CD4-positive, alpha-beta memory T cell (primary cell): ENCODE results near the gene GBE1. TPM values are rescaled to one million over a fixed set of nuclear protein-coding genes. Genes with fewer than 3 reads are reported as not detected.

Experiments
- CTCF ChIA-PET: fragments of 350-600 bp; sonication (Branson Sonifier 250); formaldehyde crosslinking; loops from one replicate; lab custom pipeline; 2021; ENCODE audit warnings: inconsistent platforms; ENCODE audit not compliant: partially characterized antibody; lab: Charles Lee
- POLR2A ChIA-PET: fragments of 350-600 bp; sonication (Branson Sonifier 250); formaldehyde crosslinking; loops from one replicate; lab custom pipeline; 2021; ENCODE audit not compliant: partially characterized antibody; lab: Charles Lee
- DNase-seq, 5 donors: peaks; one replicate each; pipeline versions ENCODE4 v3.0.0 to v3.0.0-alpha.2; 2020 to 2022; ENCODE audit warnings: mixed read lengths in 1 of 5
- H3K27ac ChIP-seq: one replicate; pipeline ENCODE4 v1.7.0; 2013; ENCODE audit warnings: low read depth, low read length
- H3K27me3 ChIP-seq: 2 replicates; pipeline ENCODE4 v1.7.0; 2013; ENCODE audit warnings: mild to moderate bottlenecking, low read length, moderate library complexity; ENCODE audit not compliant: insufficient read depth
- H3K36me3 ChIP-seq: 2 replicates; pipeline ENCODE4 v1.7.0; 2013; ENCODE audit warnings: mild to moderate bottlenecking, low read length, moderate library complexity; ENCODE audit not compliant: insufficient read depth
- H3K4me1 ChIP-seq: 2 replicates; pipeline ENCODE4 v1.7.0; 2013; ENCODE audit warnings: mild to moderate bottlenecking, low read length, moderate library complexity; ENCODE audit not compliant: insufficient read depth
- H3K4me3 ChIP-seq, 2 donors: one replicate each; pipeline ENCODE4 v1.7.0; 2013; ENCODE audit warnings: low read length in 2 of 2, mild to moderate bottlenecking in 1 of 2
- H3K9me3 ChIP-seq, 2 donors: one replicate each; pipeline ENCODE4 v1.7.0; 2013; ENCODE audit warnings: low read length in 2 of 2, control low read depth in 1 of 2; ENCODE audit not compliant: control insufficient read depth in 1 of 2
- H3K27ac Mint-ChIP-seq, 7 donors: one replicate each; pipeline ENCODE4 v1.8.0; 2020 to 2021; ENCODE audit warnings: mixed read lengths in 7 of 7, mild to moderate bottlenecking in 6 of 7, inconsistent platforms in 3 of 7, moderate library complexity in 3 of 7
- H3K27me3 Mint-ChIP-seq, 2 donors: one replicate each; pipeline ENCODE4 v1.8.0; 2020 to 2021; ENCODE audit warnings: mixed read lengths in 2 of 2
- H3K36me3 Mint-ChIP-seq, 2 donors: one replicate each; pipeline ENCODE4 v1.8.0; 2020 to 2021; ENCODE audit warnings: mixed read lengths in 2 of 2, inconsistent platforms in 1 of 2, mild to moderate bottlenecking in 1 of 2
- H3K4me1 Mint-ChIP-seq, 4 donors: one replicate each; pipeline ENCODE4 v1.8.0; 2020 to 2021; ENCODE audit warnings: mixed read lengths in 4 of 4, mild to moderate bottlenecking in 1 of 4
- H3K4me3 Mint-ChIP-seq, 8 donors: one replicate each; pipeline ENCODE4 v1.8.0; 2020 to 2021; ENCODE audit warnings: mixed read lengths in 8 of 8, mild to moderate bottlenecking in 7 of 8, moderate library complexity in 6 of 8, inconsistent platforms in 3 of 8
- H3K9me3 Mint-ChIP-seq, 8 donors: one replicate each; pipeline ENCODE4 v1.8.0; 2020 to 2021; ENCODE audit warnings: mixed read lengths in 8 of 8, mild to moderate bottlenecking in 5 of 8, inconsistent platforms in 3 of 8, moderate library complexity in 1 of 8
- intact Hi-C: fragments of 100-400 bp; cut with micrococcal nuclease; formaldehyde crosslinking; loops from one replicate; pipeline ENCODE4 v1.15.1; 2023
- polyA plus RNA-seq, 2 donors: library from polyadenylated mRNA; unstranded; fragments of 300-500 nt; fragmentation: Illumina TruSeq; gene quantifications; one replicate each; pipeline ENCODE4 v1.2.3, GENCODE V29; 2021
- total RNA-seq, 2 experiments: library from RNA; stranded (reverse); gene quantifications; one replicate each; pipeline ENCODE4 v1.2.3, GENCODE V29; 2021

Gene GBE1
- total and polyA plus RNA-seq, 4 experiments from 2014 or later = 9.3 to 16.6 (median 11.0) TPM

GRCh38 chr3:81530180-81530939, 231.1 kb downstream of the GBE1 start:
- H3K27me3 ChIP-seq = no peaks in the 10 kb centered on the region
- Mint-ChIP-seq H3K4me1 (no peaks in the 10 kb centered on the region), H3K9me3 (peaks cover 3 to 40% (median 20%) of the 10 kb centered on the region in 8 donors), H3K36me3 (peaks cover 63 to 71% of the 10 kb centered on the region in 2 donors), H3K4me3 (no peak overlapping the region), H3K27me3 (no peaks in the 10 kb centered on the region), H3K27ac (no peak overlapping the region)
- intact Hi-C loops = no loop called here
- CTCF ChIA-PET = no interaction called here
- POLR2A ChIA-PET = no interaction called here
- no peaks in the 10 kb centered on the region for H3K9me3 ChIP-seq
- DNase-seq = no peak
- no peaks in the 10 kb centered on the region for H3K4me1 ChIP-seq
- no peaks in the 10 kb centered on the region for H3K36me3 ChIP-seq
- H3K4me3 ChIP-seq = no peak overlapping the region
- no peak overlapping the region for H3K27ac ChIP-seq

- H3K4me3 Mint-ChIP-seq = no peak overlapping the region
- H3K9me3 ChIP-seq = no peaks in the 10 kb centered on the region
- no peak overlapping the region for H3K27ac ChIP-seq
- no peak for DNase-seq
- H3K36me3 ChIP-seq = no peaks in the 10 kb centered on the region
- peaks cover 0 to 11% (median 6%) of the 10 kb centered on the region in 8 donors for H3K9me3 Mint-ChIP-seq
- H3K27ac Mint-ChIP-seq = no peak overlapping the region
- no peaks in the 10 kb centered on the region for H3K27me3 ChIP-seq
- intact Hi-C loops = no loop called here
- H3K4me3 ChIP-seq = no peak overlapping the region
- H3K27me3 Mint-ChIP-seq = no peaks in the 10 kb centered on the region
- ChIA-PET CTCF (no interaction called here), POLR2A (no interaction called here)
- H3K4me1 Mint-ChIP-seq = no peaks in the 10 kb centered on the region
- H3K4me1 ChIP-seq = no peaks in the 10 kb centered on the region
- H3K36me3 Mint-ChIP-seq = peaks cover 4 to 5% of the 10 kb centered on the region in 2 donors
Observed at GRCh38 chr3:81521855-81522254, 239.6 kb downstream of the GBE1 start.

- no peak overlapping the region for H3K27ac Mint-ChIP-seq
- H3K27me3 Mint-ChIP-seq = no peaks in the 10 kb centered on the region
- no peak overlapping the region for H3K27ac ChIP-seq
- H3K27me3 ChIP-seq = no peaks in the 10 kb centered on the region
- no peaks in the 10 kb centered on the region for H3K36me3 ChIP-seq
- ChIA-PET POLR2A (no interaction called here), CTCF (no interaction called here)
- H3K9me3 ChIP-seq = no peaks in the 10 kb centered on the region
- no peaks in the 10 kb centered on the region for H3K4me1 ChIP-seq
- no peak for DNase-seq
- no peaks in the 10 kb centered on the region for H3K9me3 Mint-ChIP-seq
- no peaks in the 10 kb centered on the region for H3K4me1 Mint-ChIP-seq
- no peak overlapping the region for H3K4me3 ChIP-seq
- H3K36me3 Mint-ChIP-seq = no peaks in the 10 kb centered on the region
- no peak overlapping the region for H3K4me3 Mint-ChIP-seq
- intact Hi-C loops = no loop called here
Observed at GRCh38 chr3:81518945-81519344, 242.5 kb downstream of the GBE1 start.

- no peaks in the 10 kb centered on the region for H3K4me1 ChIP-seq
- no peak overlapping the region for H3K27ac ChIP-seq
- H3K27ac Mint-ChIP-seq = no peak overlapping the region
- no peak overlapping the region for H3K4me3 Mint-ChIP-seq
- intact Hi-C loops = no loop called here
- H3K4me3 ChIP-seq = no peak overlapping the region
- no peaks in the 10 kb centered on the region for H3K9me3 Mint-ChIP-seq
- no peak for DNase-seq
- no peaks in the 10 kb centered on the region for H3K4me1 Mint-ChIP-seq
- no peaks in the 10 kb centered on the region for H3K36me3 Mint-ChIP-seq
- no peaks in the 10 kb centered on the region for H3K9me3 ChIP-seq
- no peaks in the 10 kb centered on the region for H3K27me3 Mint-ChIP-seq
- H3K27me3 ChIP-seq = no peaks in the 10 kb centered on the region
- H3K36me3 ChIP-seq = no peaks in the 10 kb centered on the region
- ChIA-PET POLR2A (no interaction called here), CTCF (no interaction called here)
Observed at GRCh38 chr3:81516042-81516441, 245.4 kb downstream of the GBE1 start.

GRCh38 chr3:81513591-81513990, 247.9 kb downstream of the GBE1 start:
- Mint-ChIP-seq H3K27me3 (no peaks in the 10 kb centered on the region), H3K9me3 (no peaks in the 10 kb centered on the region), H3K4me3 (no peak overlapping the region), H3K27ac (no peak overlapping the region), H3K36me3 (peaks cover 0 to 1% of the 10 kb centered on the region in 2 donors), H3K4me1 (no peaks in the 10 kb centered on the region)
- no peak overlapping the region for H3K27ac ChIP-seq
- no peaks in the 10 kb centered on the region for H3K9me3 ChIP-seq
- intact Hi-C loops = no loop called here
- no peaks in the 10 kb centered on the region for H3K27me3 ChIP-seq
- H3K4me1 ChIP-seq = no peaks in the 10 kb centered on the region
- no peaks in the 10 kb centered on the region for H3K36me3 ChIP-seq
- CTCF ChIA-PET = no interaction called here
- DNase-seq = no peak
- no peak overlapping the region for H3K4me3 ChIP-seq
- POLR2A ChIA-PET = no interaction called here

- Mint-ChIP-seq H3K27ac (no peak overlapping the region), H3K36me3 (peaks cover 3 to 21% of the 10 kb centered on the region in 2 donors), H3K4me1 (no peaks in the 10 kb centered on the region), H3K9me3 (no peaks in the 10 kb centered on the region), H3K4me3 (no peak overlapping the region), H3K27me3 (no peaks in the 10 kb centered on the region)
- Histone ChIP-seq H3K9me3 (no peaks in the 10 kb centered on the region), H3K36me3 (no peaks in the 10 kb centered on the region), H3K4me1 (no peaks in the 10 kb centered on the region), H3K4me3 (no peak overlapping the region), H3K27ac (no peak overlapping the region), H3K27me3 (no peaks in the 10 kb centered on the region)
- ChIA-PET CTCF (interaction anchor here (4.4 kb wide), 1 partner anchor 12 kb away, joined by 16 read pairs; no protein-coding TSS in a partner anchor), POLR2A (no interaction called here)
- no peak for DNase-seq
- intact Hi-C loops = no loop called here
Observed at GRCh38 chr3:81503026-81503425, 258.4 kb downstream of the GBE1 start.

- no peaks in the 10 kb centered on the region for H3K4me1 ChIP-seq
- ChIA-PET POLR2A (no interaction called here), CTCF (interaction anchor here (4.4 kb wide), 1 partner anchor 12 kb away, joined by 16 read pairs; no protein-coding TSS in a partner anchor)
- no peak for DNase-seq
- no peak overlapping the region for H3K27ac ChIP-seq
- intact Hi-C loops = no loop called here
- Mint-ChIP-seq H3K36me3 (peaks cover 3 to 17% of the 10 kb centered on the region in 2 donors), H3K4me3 (no peak overlapping the region), H3K9me3 (no peaks in the 10 kb centered on the region), H3K27ac (no peak overlapping the region), H3K4me1 (no peaks in the 10 kb centered on the region), H3K27me3 (no peaks in the 10 kb centered on the region)
- no peaks in the 10 kb centered on the region for H3K9me3 ChIP-seq
- no peak overlapping the region for H3K4me3 ChIP-seq
- no peaks in the 10 kb centered on the region for H3K36me3 ChIP-seq
- H3K27me3 ChIP-seq = no peaks in the 10 kb centered on the region
Observed at GRCh38 chr3:81502236-81502635, 259.2 kb downstream of the GBE1 start.
